KMS-11 (cell line): ENCODE results near the gene DDRGK1.

Experiments
- H2AFZ ChIP-seq: fragments of 200-600 bp; sonication (generic); 2 replicates; pipeline ENCODE4 v1.6.1; 2016; ENCODE audit warnings: antibody characterized with exemption, mixed run types, low read depth
- H3K27ac ChIP-seq: fragments of 200-600 bp; sonication (generic); 2 replicates; pipeline ENCODE4 v1.6.1; 2016; ENCODE audit warnings: mild to moderate bottlenecking, mixed run types
- H3K27me3 ChIP-seq: fragments of 200-600 bp; sonication (generic); 2 replicates; pipeline ENCODE4 v1.6.1; 2017; ENCODE audit warnings: mild to moderate bottlenecking, low read depth, mixed run types, moderate library complexity; ENCODE audit not compliant: insufficient read depth
- H3K36me3 ChIP-seq: fragments of 200-600 bp; sonication (generic); 2 replicates; pipeline ENCODE4 v1.6.1; 2017; ENCODE audit warnings: mild to moderate bottlenecking, mixed run types; ENCODE audit not compliant: insufficient read depth
- H3K4me1 ChIP-seq: fragments of 200-600 bp; sonication (generic); 2 replicates; pipeline ENCODE4 v1.6.1; 2016; ENCODE audit warnings: mild to moderate bottlenecking, low read depth, mixed run types; ENCODE audit not compliant: poor library complexity, severe bottlenecking
- H3K4me2 ChIP-seq: fragments of 200-600 bp; sonication (generic); 2 replicates; pipeline ENCODE4 v1.7.0; 2016; ENCODE audit warnings: mild to moderate bottlenecking, mixed run types
- H3K4me3 ChIP-seq: fragments of 200-600 bp; sonication (generic); IDR thresholded peaks from 2 replicates; pipeline ENCODE4 v1.6.1; 2017; ENCODE audit warnings: low read depth, low read length, mixed read lengths; ENCODE audit not compliant: insufficient read depth
- H3K79me2 ChIP-seq: fragments of 200-600 bp; sonication (generic); 2 replicates; pipeline ENCODE4 v1.6.1; 2016; ENCODE audit warnings: low read depth, mixed run types; ENCODE audit not compliant: insufficient read depth
- H3K9ac ChIP-seq: fragments of 200-600 bp; sonication (generic); 2 replicates; pipeline ENCODE4 v1.6.1; 2016; ENCODE audit warnings: mild to moderate bottlenecking, mixed run types
- H4K20me1 ChIP-seq: fragments of 200-600 bp; sonication (generic); 2 replicates; pipeline ENCODE4 v1.6.1; 2016; ENCODE audit warnings: mild to moderate bottlenecking, mixed run types; ENCODE audit not compliant: insufficient read depth
- CTCF ChIP-seq: fragments of 200-600 bp; sonication (generic); conservative IDR thresholded peaks from 2 replicates; pipeline ENCODE4 v1.6.1; 2017; ENCODE audit warnings: low read depth, mild to moderate bottlenecking, antibody characterized with exemption, low read length, moderate library complexity, mixed read lengths

DDRGK1 gene

GRCh38 chr20:3229158-3229557 is 24.7 kb upstream of the DDRGK1 start:
- Histone ChIP-seq H3K4me3 (no peak overlapping the region), H3K79me2 (no peaks in the 10 kb centered on the region), H3K36me3 (no peaks in the 10 kb centered on the region)

GRCh38 chr20:3228750-3229032 is 24.2 kb upstream of the DDRGK1 start:
- H3K27me3 ChIP-seq, result no peaks in the 10 kb centered on the region
- H3K36me3 ChIP-seq, result no peaks in the 10 kb centered on the region
- no peaks in the 10 kb centered on the region for H3K4me1 ChIP-seq
- no peak overlapping the region for H3K27ac ChIP-seq
- no peak overlapping the region for H3K4me3 ChIP-seq
- no peaks in the 10 kb centered on the region for H4K20me1 ChIP-seq
- TF ChIP-seq CTCF, result no peak
- no peak overlapping the region for H3K9ac ChIP-seq
- H2AFZ ChIP-seq, result no peak overlapping the region
- H3K79me2 ChIP-seq, result no peaks in the 10 kb centered on the region
- H3K4me2 ChIP-seq, result no peak overlapping the region

More at GRCh38 chr20:3229158-3229557, 24.7 kb upstream of the DDRGK1 start:
- no peak for TF ChIP-seq CTCF
- Histone ChIP-seq H3K27me3 (no peaks in the 10 kb centered on the region), H3K4me1 (no peaks in the 10 kb centered on the region), H2AFZ (no peak overlapping the region), H3K9ac (no peak overlapping the region), H3K4me2 (no peak overlapping the region), H4K20me1 (no peaks in the 10 kb centered on the region), H3K27ac (no peak overlapping the region)

GRCh38 chr20:3227936-3228749 is 23.7 kb upstream of the DDRGK1 start:
- no peak overlapping the region for H2AFZ ChIP-seq
- no peak for TF ChIP-seq CTCF
- no peaks in the 10 kb centered on the region for H3K79me2 ChIP-seq
- no peak overlapping the region for H3K27ac ChIP-seq
- no peak overlapping the region for H3K9ac ChIP-seq
- no peaks in the 10 kb centered on the region for H3K4me1 ChIP-seq
- H3K4me3 ChIP-seq, result no peak overlapping the region
- no peaks in the 10 kb centered on the region for H3K36me3 ChIP-seq
- H4K20me1 ChIP-seq, result no peaks in the 10 kb centered on the region
- no peak overlapping the region for H3K4me2 ChIP-seq
- H3K27me3 ChIP-seq, result no peaks in the 10 kb centered on the region

GRCh38 chr20:3227506-3227905 is 23.0 kb upstream of the DDRGK1 start:
- Histone ChIP-seq H3K36me3 (no peaks in the 10 kb centered on the region), H3K27me3 (no peaks in the 10 kb centered on the region), H3K9ac (no peak overlapping the region), H2AFZ (no peak overlapping the region), H3K4me2 (no peak overlapping the region), H4K20me1 (no peaks in the 10 kb centered on the region), H3K79me2 (no peaks in the 10 kb centered on the region), H3K27ac (no peak overlapping the region), H3K4me1 (no peaks in the 10 kb centered on the region), H3K4me3 (no peak overlapping the region)
- no peak for TF ChIP-seq CTCF
